SH-SY5Y (cell line): ENCODE data around the gene ARID3A.

Source experiments
- GATA2 ChIP-seq: IDR thresholded peaks from 2 replicates; pipeline ENCODE4 v1.6.1; 2011; ENCODE audit warnings: mild to moderate bottlenecking, low read depth, low read length
- GATA3 ChIP-seq: IDR thresholded peaks from 2 replicates; pipeline ENCODE4 v1.6.1; 2011; ENCODE audit warnings: low read depth, mild to moderate bottlenecking, low read length, moderate library complexity

The ARID3A gene

DNA sequence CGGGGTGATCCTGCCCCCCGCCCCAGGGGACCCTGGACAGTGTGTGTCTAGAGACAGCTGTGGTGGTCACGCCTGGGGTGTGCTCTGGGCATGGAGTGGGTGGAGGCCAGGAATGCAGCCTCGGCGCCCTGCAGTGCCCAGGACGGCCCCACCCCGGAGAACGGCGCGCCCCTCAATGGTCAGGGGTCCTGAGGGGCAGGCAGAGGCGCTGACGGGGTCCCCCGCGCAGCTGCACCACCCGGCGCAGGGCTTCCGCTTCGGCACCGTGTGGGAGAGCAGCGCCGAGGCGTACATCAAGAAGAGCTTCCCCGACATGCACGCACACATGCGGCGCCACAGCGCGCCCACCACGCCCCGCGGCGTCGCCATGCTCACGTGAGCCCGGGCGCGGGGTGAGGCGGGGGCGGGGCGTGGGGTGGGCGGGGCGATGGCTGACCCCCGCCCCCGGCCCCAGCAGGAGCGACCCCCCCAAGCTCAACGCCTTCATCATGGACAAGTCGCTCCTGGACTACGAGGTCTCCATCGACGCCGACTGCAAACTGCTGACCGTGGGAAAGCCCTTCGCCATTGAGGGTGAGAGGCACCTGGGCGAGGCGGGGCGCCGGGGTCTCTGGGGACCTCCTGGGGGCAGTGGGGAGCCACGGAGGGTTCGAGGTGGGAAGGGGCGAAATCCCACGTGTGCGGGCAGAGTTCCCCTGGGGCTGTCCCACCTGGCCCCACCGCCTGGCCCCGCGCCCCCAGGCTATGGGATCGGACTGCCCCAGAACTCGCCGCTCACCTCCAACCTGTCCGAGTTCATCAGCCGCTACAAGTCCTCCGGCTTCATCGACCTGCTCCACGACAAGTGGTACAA, 81.8 kb downstream of the ARID3A start:
- TF ChIP-seq GATA2 = no peak
- no peak for TF ChIP-seq GATA3

DNA sequence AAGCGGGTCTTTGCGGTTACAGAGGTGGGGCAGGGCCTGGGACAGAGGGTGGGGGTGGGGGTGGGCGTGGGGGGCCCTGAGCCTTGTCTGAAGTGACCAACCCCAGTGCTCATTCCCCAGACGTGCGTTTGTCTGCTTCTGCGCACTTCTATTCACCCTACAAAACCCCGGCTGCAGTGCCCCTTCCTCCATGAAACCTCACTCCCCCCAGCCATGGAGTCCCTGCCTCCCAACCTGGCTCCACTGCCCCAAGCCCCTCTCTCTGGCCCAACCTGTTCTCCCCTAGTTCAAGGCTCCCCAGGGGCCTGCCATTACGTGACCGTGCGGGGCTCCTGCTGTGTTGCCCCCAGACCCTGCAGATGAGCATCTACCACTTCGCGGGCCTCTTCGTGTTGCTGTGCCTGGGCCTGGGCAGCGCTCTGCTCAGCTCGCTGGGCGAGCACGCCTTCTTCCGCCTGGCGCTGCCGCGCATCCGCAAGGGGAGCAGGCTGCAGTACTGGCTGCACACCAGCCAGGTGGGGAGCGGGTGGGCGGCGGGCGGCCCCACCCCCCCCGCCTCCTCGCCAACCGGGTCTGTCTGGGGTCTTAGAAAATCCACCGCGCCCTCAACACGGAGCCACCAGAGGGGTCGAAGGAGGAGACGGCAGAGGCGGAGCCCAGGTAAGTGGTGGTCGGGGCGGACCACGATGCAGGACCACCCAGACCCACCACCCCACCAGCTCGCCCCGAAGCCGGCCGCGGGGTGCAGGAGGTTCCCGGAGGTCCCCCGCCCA, 82.6 kb downstream of the ARID3A start:
- TF ChIP-seq GATA3 (no peak), GATA2 (no peak)

- TF ChIP-seq GATA3 (no peak), GATA2 (no peak)
These were observed 83.5 kb downstream of the ARID3A start for GRCh38 chr19:1009041-1009980.

DNA sequence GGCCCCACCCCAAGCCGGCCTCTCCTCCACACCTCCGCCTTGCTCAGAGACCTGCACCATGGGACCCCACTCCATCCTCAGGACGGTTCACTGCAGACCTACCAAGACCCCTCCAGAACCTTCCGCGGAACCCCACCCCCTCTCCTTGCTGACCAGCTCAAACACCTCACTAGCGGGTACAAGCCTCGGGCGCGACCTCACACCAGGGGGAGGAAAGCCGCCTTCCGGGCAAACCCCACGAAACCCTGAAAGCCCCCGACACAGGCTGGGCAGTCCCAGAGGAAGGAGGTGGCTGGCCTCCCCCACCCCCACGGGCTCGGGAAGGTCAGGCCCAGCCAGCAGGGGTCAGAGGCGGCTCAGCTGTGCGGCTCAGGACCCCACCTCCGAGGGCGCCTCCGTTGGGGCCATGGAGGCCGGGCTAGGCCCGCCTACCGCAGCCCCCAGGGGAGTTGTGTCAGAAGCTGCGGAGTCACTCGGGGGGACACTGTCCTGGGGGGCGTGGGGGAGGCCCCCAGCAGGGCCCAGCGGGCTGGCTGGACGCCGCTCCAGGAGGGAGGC, 84.2 kb downstream of the ARID3A start:
- no peak for TF ChIP-seq GATA3
- no peak for TF ChIP-seq GATA2

DNA sequence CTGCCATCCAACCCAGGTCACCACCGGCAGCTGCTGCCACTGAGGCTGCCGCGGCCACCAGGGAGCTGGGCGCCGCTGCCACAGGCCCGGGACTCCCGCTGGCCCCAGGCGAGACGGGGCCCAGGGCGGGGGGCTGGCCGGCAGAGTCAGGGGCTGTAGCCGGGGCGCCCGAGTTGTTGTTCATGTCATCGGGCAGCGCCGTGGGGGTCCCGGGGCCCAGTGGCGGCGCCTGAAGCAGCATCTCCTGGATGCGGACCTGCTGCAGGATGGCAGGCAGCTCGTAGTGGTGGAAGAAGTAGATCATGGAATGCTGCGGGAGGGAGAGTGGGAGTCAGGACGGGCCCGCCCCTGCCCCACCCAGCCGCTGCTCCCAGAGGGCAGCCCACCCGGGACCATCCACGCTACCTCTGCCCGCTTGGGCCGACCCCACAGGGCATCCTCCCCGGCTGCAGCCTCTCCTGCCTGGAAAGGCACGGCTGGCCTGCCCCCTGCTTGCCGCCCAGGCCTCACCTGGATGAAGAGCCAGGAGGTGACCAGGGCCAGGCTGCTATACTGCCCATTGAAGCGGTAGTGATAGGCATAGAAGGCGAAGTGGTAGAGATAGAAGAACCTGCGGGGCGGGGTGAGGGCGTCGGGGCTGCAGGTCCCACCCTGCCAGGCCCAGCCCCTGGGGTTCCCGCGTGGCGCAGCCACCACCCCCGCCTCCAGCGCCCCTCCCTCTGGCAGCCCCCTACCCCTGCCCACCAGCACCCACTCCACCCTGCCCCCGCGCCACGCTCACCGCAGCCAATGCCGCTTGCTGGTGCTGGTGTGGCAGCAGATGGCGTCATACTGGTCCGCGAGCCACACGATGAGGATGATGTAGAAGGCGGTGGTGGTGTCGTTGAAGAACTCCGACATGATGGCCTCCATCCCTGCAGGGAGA, 85.0 kb downstream of the ARID3A start:
- TF ChIP-seq GATA2 (no peak), GATA3 (no peak)

DNA sequence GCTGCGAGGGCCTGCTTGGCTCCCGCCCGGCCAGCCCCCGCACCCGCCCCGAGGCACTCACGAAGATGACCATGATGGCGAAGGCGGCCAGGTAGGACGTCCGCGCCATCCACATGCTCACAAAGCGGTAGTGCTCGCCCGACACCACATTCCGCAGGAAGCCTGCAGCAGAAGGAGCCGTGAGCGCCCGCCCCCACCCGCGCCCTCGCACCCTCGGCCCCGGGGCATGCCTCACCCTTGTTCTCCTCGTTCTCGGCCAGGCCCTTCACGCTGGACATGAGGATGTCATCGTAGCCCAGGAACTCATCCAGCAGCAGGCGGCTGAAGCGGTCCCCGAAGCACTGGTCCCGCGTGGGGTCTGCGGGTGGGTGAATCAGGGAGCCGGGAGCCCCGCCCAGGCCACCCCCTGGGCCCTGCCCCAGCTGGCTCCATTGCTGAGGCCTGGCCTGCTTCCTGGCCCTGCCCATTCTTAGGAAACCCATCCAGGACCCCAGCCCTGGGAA, 86.0 kb downstream of the ARID3A start:
- no peak for TF ChIP-seq GATA2
- no peak for TF ChIP-seq GATA3

DNA sequence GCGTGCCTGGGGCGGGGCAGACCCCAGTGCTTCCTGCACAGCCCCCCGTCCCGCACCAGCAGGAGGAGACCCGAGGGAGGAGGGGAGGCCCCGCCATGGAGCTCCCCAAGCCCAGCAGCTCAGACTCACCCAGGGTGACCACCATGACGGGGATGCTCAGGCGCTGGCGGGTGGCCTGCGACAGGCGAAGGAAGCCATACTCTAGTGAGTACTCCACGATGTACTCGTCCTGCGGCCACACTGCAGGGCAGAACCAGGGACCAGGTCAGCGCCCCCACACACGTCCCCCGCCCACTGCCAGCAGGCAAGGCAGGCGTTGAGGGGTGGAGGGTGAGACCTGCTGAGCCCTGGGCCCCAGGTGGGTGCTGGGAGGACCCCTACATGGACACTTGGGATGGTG, 86.5 kb downstream of the ARID3A start:
- TF ChIP-seq GATA2 (no peak), GATA3 (no peak)

GRCh38 chr19:1013218-1013617, 87.4 kb downstream of the ARID3A start:
- TF ChIP-seq GATA2 (no peak), GATA3 (no peak)

DNA sequence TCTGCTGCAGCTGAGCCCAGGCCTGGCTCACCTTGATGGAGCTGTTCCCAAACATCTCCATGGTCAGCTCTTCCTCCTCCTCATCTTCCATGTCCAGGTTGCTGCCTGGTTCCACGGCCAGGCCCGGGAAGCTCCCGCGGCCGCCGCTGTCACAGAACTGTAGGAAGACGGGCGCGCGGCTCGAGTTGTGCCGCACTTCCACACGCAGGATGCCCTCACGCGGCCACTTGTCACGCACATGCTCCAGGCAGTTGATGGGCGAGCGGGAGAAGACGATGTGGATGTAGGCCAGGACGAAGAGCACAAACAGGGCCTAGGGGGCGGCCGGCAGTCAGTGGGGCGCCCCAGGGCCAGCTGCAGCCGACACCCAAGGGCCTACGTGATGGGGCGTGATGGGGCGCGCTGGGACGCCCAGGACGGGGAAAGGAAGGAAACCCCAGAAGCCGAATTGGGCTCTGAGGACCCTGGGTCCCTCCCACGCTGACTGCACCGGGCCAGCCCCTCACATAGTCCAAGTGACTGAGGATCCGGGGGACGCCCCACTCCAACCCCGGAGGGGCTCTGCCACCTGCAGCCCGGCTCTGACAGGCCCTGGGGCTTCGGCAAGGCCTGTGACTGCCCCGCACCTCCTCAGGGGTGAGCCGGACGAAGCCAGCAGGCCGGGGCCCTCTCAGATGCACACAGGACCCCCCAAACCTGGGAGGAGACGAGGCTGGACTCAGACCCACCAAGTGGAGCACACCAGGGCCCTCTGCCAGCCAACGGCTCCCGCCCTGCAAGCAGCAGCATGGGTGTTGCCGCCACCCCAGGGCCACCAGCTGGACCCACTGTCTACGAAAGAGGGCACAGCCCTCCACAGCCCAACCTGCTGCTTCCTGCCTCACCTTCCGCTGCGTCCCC, 88.6 kb downstream of the ARID3A start:
- TF ChIP-seq GATA3 (no peak), GATA2 (no peak)

- TF ChIP-seq GATA2 (no peak), GATA3 (no peak)
These were observed 89.4 kb downstream of the ARID3A start for GRCh38 chr19:1015061-1015781.
